OCI-LY3 (cell line): ENCODE results near the gene RGS6.

Experiments
- H2AFZ ChIP-seq: fragments of 200-600, 300-600 bp; shearing (Covaris generic); 2 replicates; pipeline ENCODE4 v1.6.0; 2014; ENCODE audit warnings: antibody characterized with exemption, low read depth, low read length
- H3K27ac ChIP-seq: fragments of 200-600, 300-600 bp; sonication (generic); 2 replicates; pipeline ENCODE4 v1.5.1; 2014; ENCODE audit warnings: mild to moderate bottlenecking, low read length, moderate library complexity, mixed read lengths
- H3K27me3 ChIP-seq: fragments of 200-600, 300-600 bp; sonication (generic); 2 replicates; pipeline ENCODE4 v1.6.1; 2014; ENCODE audit warnings: low read depth, low read length, mixed read lengths
- H3K36me3 ChIP-seq: fragments of 200-600, 300-600 bp; sonication (generic); replicated peaks from 2 replicates; pipeline ENCODE3; 2014; ENCODE audit warnings: low read depth, low read length, mixed read lengths
- H3K4me1 ChIP-seq: fragments of 300-600, 200-600 bp; sonication (generic); 2 replicates; pipeline ENCODE4 v1.6.1; 2014; ENCODE audit warnings: low read length, mixed read lengths
- H3K4me2 ChIP-seq: fragments of 200-600, 300-600 bp; sonication (generic); 2 replicates; pipeline ENCODE4 v1.6.1; 2014; ENCODE audit warnings: low read length, mixed read lengths
- H3K4me3 ChIP-seq: fragments of 300-600, 200-600 bp; sonication (generic); 2 replicates; pipeline ENCODE4 v1.5.1; 2014; ENCODE audit warnings: antibody characterized with exemption, mild to moderate bottlenecking, low read length, moderate library complexity
- H3K79me2 ChIP-seq: fragments of 300-600, 200-600 bp; shearing (Covaris generic); 2 replicates; pipeline ENCODE4 v1.6.1; 2014; ENCODE audit warnings: mild to moderate bottlenecking, low read length, mixed read lengths
- H3K9ac ChIP-seq: fragments of 300-600, 200-600 bp; shearing (Covaris generic); 2 replicates; pipeline ENCODE4 v1.6.0; 2014; ENCODE audit warnings: mild to moderate bottlenecking, low read length, moderate library complexity
- H3K9me3 ChIP-seq: fragments of 200-600, 300-600 bp; shearing (Covaris generic); 2 replicates; pipeline ENCODE4 v1.6.1; 2014; ENCODE audit warnings: low read length, mixed read lengths; ENCODE audit not compliant: insufficient read depth
- H4K20me1 ChIP-seq: fragments of 200-600, 300-600 bp; sonication (generic); 2 replicates; pipeline ENCODE4 v1.6.1; 2016; ENCODE audit warnings: low read length, mixed read lengths; ENCODE audit not compliant: insufficient read depth
- CTCF ChIP-seq: fragments of 200-600, 300-600 bp; sonication (generic); IDR thresholded peaks from 2 replicates; pipeline ENCODE4 v1.5.1; 2014; ENCODE audit warnings: antibody characterized with exemption, low read length, low read depth
- EZH2phosphoT487 ChIP-seq: fragments of 200-600 bp; shearing (Covaris generic); IDR thresholded peaks from 2 replicates; pipeline ENCODE4 v1.6.1; 2018; ENCODE audit warnings: antibody characterized with exemption, mixed run types, low read depth

RGS6 gene

GRCh38 chr14:71890541-71890940 is 41.7 kb upstream of the RGS6 start:
- Histone ChIP-seq H3K4me2 (no peak overlapping the region), H3K36me3 (no peaks in the 10 kb centered on the region), H3K27ac (no peak overlapping the region), H3K27me3 (peaks cover 20% of the 10 kb centered on the region), H3K9ac (no peak overlapping the region), H4K20me1 (no peaks in the 10 kb centered on the region), H3K4me1 (no peaks in the 10 kb centered on the region), H3K4me3 (no peak overlapping the region), H3K9me3 (no peaks in the 10 kb centered on the region), H2AFZ (no peak overlapping the region), H3K79me2 (no peaks in the 10 kb centered on the region)
- no peak for TF ChIP-seq EZH2phosphoT487
- no peak for TF ChIP-seq CTCF

DNA sequence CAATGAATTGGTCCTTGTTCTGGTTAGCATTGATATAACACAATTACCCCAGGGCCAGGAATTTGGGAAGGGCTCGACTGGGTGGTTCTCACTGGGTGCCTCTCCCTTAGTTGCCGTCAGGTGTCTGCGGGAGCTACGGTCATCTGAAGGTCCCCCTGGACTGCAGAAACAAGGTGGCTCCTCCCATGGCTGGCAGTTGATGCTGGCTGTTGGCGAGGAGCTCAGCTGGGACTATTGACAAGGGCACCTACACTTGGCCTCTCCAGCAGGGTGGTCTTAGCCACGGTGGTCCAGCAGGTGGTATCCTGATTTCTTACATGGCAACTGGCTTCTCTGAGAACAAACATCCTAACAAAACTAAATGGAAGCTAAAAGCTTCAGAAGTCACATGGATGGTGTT is 41.0 kb upstream of the RGS6 start:
- Histone ChIP-seq H3K36me3 (no peaks in the 10 kb centered on the region), H2AFZ (no peak overlapping the region), H4K20me1 (no peaks in the 10 kb centered on the region), H3K4me2 (no peak overlapping the region), H3K4me1 (no peaks in the 10 kb centered on the region), H3K79me2 (no peaks in the 10 kb centered on the region), H3K4me3 (no peak overlapping the region), H3K27me3 (peaks cover 16% of the 10 kb centered on the region), H3K9ac (no peak overlapping the region), H3K27ac (no peak overlapping the region), H3K9me3 (no peaks in the 10 kb centered on the region)
- TF ChIP-seq CTCF (no peak), EZH2phosphoT487 (no peak)

- Histone ChIP-seq H3K27ac (no peak overlapping the region), H3K4me3 (no peak overlapping the region), H3K9me3 (no peaks in the 10 kb centered on the region), H3K4me2 (no peak overlapping the region), H3K36me3 (no peaks in the 10 kb centered on the region), H3K27me3 (peaks cover 12% of the 10 kb centered on the region), H3K9ac (no peak overlapping the region), H3K4me1 (no peaks in the 10 kb centered on the region), H3K79me2 (no peaks in the 10 kb centered on the region), H2AFZ (no peak overlapping the region), H4K20me1 (no peaks in the 10 kb centered on the region)
- TF ChIP-seq CTCF (no peak), EZH2phosphoT487 (no peak)
Measured at GRCh38 chr14:71891970-71892369, 40.3 kb upstream of the RGS6 start.

DNA sequence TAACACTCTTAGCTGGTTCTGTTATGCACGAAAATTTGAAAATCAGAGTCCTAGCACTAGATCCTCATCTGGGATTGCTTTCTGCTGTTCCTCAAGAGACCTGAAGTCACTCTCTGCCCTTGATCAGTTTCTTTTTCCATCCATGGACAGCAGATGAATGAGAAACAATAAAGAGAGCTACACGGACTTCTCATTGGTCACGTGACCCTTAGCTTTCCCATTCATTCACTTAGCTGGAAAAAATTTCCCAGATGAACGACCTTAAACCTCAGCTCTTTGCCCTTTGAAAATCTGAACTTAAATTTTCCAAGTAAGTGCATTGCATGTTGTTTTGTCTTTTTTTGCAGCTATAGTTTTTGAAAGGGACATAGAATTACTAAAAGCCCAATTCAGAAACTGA is 27.2 kb upstream of the RGS6 start:
- Histone ChIP-seq H3K36me3 (no peaks in the 10 kb centered on the region), H3K79me2 (no peaks in the 10 kb centered on the region), H3K27me3 (peaks cover 49% of the 10 kb centered on the region), H4K20me1 (no peaks in the 10 kb centered on the region), H3K27ac (no peak overlapping the region), H2AFZ (no peak overlapping the region), H3K4me3 (no peak overlapping the region), H3K4me1 (no peaks in the 10 kb centered on the region), H3K9me3 (0 out of 2 replicates have a peak, but pooled peaks cover 2% of the 10 kb centered on the region), H3K4me2 (no peak overlapping the region), H3K9ac (no peak overlapping the region)
- no peak for TF ChIP-seq EZH2phosphoT487

- TF ChIP-seq EZH2phosphoT487, result no peak
- no peak for TF ChIP-seq CTCF
- H3K9ac ChIP-seq, result no peak overlapping the region
- no peaks in the 10 kb centered on the region for H3K9me3 ChIP-seq
- no peaks in the 10 kb centered on the region for H3K4me1 ChIP-seq
- H3K27me3 ChIP-seq, result peaks cover 55% of the 10 kb centered on the region
- H4K20me1 ChIP-seq, result no peaks in the 10 kb centered on the region
- H3K4me3 ChIP-seq, result no peak overlapping the region
- no peaks in the 10 kb centered on the region for H3K79me2 ChIP-seq
- H3K36me3 ChIP-seq, result no peaks in the 10 kb centered on the region
- no peak overlapping the region for H2AFZ ChIP-seq
- no peak overlapping the region for H3K4me2 ChIP-seq
- H3K27ac ChIP-seq, result no peak overlapping the region
Measured at GRCh38 chr14:71905860-71906259, 26.4 kb upstream of the RGS6 start.
